ELF-1 (cell line): Measurements from ENCODE around the gene CUL3.
"Not testable (repeated sequence)": the region's sequence is repeated elsewhere in the genome, so short reads cannot be mapped to it uniquely, and the experiment has no call there.

Experiments
- DNase-seq: peaks from one replicate; pipeline ENCODE4 v3.0.0-alpha.2; 2016; ENCODE audit warnings: low read depth, low spot score

CUL3 gene

GRCh38 chr2:224585211-224586088, at the start of gene CUL3:
Gene CUL3 (minus strand): TSS chr2:224585363. CDS start chr2:224585009, 354 bp downstream.
- peak; percentile 98 for DNase-seq

GRCh38 chr2:224630659-224631550, 45.7 kb upstream of the CUL3 start:
- DNase-seq: peak; percentile 30

DNA sequence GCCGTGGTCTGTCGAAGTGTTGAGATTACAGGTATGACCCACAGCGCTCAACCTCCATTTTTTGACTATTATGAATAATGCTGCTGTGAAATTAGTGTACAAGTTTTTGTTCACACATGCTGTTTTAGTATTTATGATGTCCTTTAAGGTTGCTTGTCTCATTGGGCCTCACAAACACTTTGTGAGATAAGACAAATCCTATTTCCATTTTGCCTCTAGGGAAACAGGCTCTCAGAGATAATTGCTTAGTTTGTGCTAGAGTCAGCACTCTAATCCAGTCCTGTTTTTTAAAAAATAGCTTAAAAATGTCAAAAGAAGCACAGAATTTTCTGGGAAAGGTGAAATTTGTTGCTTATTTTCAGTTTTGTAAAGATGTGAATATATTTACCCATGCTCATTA, 43.3 kb upstream of the CUL3 start:
- DNase-seq: no peak

- no peak for DNase-seq
These were observed 41.6 kb upstream of the CUL3 start for GRCh38 chr2:224626735-224627134.

GRCh38 chr2:224613543-224614286, 28.6 kb upstream of the CUL3 start:
- no peak for DNase-seq

- no peak for DNase-seq
These were observed 27.4 kb upstream of the CUL3 start for GRCh38 chr2:224612578-224612977.

GRCh38 chr2:224611938-224612337, 26.8 kb upstream of the CUL3 start:
- DNase-seq: peak; percentile 49

GRCh38 chr2:224608104-224608503, 22.9 kb upstream of the CUL3 start:
- DNase-seq: no peak

DNA sequence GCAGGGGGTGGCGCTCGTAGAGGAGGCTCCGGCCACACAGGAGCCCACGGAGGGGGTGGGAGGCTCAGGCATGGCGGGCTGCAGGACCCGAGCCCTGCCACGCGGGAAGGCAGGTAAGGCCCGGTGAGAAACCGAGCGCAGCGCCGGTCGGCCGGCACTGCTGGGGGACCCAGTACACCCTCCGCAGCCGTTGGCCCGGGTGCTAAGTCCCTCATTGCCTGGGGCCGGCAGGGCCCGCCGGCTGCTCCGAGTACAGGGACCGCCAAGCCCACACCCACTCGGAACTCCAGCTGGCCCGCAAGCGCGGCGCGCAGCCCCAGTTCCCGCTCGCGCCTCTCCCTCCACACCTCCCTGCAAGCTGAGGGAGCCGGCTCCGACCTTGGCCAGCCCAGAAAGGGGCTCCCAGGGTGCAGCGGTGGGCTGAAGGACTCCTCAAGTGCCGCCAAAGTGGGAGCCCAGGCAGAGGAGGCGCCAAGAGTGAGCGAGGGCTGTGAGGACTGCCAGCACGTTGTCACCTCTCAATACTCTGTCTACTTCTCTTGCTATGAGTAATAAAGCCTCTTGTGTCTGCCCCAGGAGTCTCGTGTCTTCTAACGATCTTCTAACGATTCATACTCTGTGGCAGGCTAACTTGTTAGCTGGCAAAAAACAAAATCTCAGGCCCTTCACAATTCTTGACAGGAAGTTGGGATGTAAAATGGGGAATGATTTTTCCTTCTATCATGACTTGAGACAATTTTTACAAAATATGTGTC, 18.8 kb upstream of the CUL3 start:
- not testable (repeated sequence) for DNase-seq

DNA sequence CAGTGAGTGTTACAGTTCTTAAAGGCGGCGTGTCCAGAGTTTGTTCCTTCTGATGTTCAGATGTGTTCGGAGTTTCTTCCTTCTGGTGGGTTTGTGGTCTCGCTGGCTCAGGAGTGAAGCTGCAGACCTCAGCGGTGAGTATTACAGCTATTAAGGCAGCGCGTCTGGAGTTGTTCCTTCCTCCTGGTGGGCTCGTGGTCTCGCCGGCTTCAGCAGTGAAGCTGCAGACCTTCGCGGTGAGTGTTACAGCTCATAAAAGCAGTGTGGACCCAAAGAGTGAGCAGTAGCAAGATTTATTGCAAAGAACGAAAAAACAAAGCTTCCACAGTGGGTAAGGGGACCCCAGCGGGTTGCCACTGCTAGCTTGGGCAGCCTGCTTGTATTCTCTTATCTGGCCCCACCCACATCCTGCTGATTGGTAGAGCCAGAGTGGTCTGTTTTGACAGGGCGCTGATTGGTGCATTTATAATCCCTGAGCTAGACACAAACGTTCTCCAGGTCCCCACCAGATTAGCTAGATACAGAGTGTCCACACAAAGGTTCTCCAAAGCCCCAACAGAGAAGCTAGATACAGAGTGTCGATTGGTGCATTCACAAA, 17.7 kb upstream of the CUL3 start:
- DNase-seq: not testable (repeated sequence)

GRCh38 chr2:224601923-224602322, 16.8 kb upstream of the CUL3 start:
- no peak for DNase-seq

GRCh38 chr2:224598678-224599077, 13.5 kb upstream of the CUL3 start:
- no peak for DNase-seq

GRCh38 chr2:224596289-224596688, 11.1 kb upstream of the CUL3 start:
- no peak for DNase-seq

DNA sequence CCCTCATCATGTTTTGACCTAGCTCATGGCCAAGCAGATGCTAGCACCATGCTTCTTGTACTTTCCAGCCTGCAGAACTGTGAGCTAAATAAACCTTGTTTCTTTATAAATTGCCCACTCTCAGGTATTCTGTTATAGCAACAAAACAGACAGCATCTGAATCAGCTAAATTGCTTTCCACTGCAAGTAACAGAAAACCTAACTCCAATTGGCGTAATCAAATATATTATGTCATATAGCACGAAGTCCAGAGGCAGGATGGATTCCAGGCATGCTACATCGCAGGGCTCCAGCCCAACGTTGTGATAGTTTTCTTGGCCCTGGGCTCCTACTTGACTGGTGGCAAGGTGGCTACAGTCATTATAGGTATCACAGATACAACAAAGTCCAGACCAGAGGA, 10.4 kb upstream of the CUL3 start:
- DNase-seq: no peak

- no peak for DNase-seq
These were observed 9.7 kb upstream of the CUL3 start for GRCh38 chr2:224594840-224595239.

GRCh38 chr2:224591220-224591619, 6.1 kb upstream of the CUL3 start:
- no peak for DNase-seq

DNA sequence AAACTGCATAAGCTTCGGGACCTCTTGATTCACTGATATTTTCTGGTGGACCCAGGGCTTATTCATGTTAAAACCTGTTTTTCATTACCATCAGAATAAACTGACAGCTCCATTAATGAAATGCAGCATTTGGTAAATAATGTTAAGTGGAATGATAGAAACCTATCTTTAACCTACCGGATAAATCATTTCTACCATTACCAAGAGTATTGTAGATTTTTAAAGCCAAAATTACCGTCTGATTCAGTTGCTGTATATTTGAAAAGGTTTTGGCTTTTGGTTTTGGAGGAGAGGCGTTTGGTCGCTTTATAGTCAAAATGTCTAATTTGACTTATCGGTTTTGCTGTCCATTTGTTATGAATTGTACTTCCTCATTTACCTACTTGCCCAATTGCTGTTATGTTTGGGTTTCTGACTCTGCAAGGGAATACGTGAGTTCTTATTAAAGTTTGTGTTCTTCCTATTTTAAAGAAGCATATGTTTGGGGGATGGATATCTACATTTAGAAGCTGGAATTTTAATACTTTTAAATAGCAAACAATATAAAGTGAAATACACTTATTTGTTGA, 1.0 kb upstream of the CUL3 start:
- no peak for DNase-seq

DNA sequence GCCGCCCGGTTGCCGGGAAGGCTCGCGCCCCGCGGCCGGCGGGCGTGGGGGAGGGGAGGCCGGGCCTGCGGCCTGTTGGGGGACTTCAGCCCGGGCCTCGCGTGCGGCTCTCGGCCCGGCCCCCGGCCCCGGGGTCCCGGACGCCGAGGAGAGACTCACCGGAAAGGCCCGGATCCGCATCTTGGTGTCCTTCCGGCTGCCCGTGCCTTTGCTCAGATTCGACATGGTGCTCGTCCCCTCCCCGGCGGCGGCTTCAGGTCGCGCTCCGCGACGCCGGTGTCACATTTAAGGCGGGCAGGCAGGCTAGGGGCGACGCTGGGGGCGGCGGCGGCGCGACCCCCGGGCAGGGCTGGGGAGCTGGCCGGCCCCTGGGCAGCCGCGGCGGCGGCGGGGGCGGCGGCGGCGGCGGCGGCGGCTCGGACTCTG, 365 bp downstream of the CUL3 start:
- DNase-seq: no peak

DNA sequence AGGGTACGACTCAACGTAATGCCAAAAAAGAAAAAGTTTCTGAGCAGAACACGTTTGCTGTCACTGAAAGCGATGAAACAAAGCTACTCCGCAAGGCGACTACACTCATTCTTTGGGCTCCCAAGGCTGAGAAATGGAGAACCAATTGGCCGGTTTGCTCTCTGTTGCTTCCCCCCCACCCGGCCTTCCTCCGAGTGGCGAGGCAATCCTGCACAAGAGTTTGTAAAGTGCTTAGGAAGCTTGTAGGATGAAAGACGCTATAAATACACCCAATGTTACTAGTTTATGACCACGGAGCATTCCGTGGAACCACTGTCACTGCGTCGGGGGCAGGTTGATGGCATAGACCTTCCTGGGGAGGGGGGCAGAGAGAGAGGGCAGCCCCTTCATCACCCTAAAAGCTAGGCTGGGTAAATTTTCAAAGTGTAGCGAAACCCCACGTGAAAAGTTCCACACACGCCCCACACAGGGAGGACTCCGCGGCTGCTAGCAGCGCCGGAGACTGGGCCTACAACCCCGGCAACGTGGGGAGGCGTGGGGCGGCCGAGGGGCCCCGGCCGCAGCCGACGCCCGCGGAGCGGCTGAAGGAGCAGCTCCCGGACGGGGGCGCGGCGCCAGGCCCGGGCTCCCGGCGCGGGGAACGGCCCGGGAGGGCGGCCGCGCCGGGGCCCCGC, 915 bp downstream of the CUL3 start:
- peak; percentile 38 for DNase-seq

GRCh38 chr2:224583033-224583432, 2.1 kb downstream of the CUL3 start:
- not testable (repeated sequence) for DNase-seq
